ENCODE results near the gene ITGA3. TPM values are rescaled to one million over a fixed set of nuclear protein-coding genes. Genes with fewer than 3 reads are reported as not detected.

The ITGA3 gene
- total RNA-seq, 2 donors from 2014 or later = 16.6 to 21.7 TPM

DNA sequence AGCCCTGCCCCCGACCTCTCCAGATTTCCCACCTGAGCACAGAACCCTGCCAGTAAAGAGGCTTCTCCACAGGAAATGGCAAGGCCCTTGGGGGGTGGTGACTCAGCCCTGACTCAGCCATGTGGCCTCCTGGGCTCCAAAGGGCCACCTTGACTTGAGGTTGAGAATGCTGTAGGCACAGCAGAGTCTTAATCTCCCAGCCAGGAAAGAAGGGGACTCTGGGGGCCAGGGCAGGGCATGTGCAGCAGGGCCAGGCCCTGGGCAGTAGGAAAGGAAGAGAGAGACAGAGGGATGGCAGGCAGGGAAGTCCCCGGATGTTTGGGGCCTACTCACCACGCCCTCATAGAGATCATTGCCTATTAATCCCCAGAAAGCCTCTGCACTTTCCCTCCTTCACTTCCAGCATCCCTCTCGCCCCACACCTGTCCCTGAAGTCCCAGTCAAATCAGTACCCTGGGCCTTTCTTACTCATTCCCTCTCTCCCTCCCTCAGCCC is 4.8 kb upstream of the ITGA3 start:
- H3K4me1 Mint-ChIP-seq = peaks cover 48% of the 10 kb centered on the region
- peak; percentile 92 for DNase-seq
- TF ChIP-seq CTCF (conservative IDR thresholded peaks at IDR 0.05) = no peak
- WGBS, 2 experiments (ENCODE audit: insufficient coverage in 1 of 2, insufficient read length in 1 of 2) = 58 to 89% methylated on average over 1 to 4 of the region's 4 CpGs
- H3K4me3 Mint-ChIP-seq = no peak overlapping the region
- Histone ChIP-seq H3K27ac (ENCODE audit: low read depth, low read length) (no peak overlapping the region), H3K4me3 (ENCODE audit: low read length) (no peak overlapping the region), H3K27me3 (ENCODE audit: control insufficient read depth, insufficient read depth, low read length, poor library complexity, severe bottlenecking) (no peaks in the 10 kb centered on the region), H3K9me3 (ENCODE audit: control insufficient read depth, low read length) (no peaks in the 10 kb centered on the region), H3K36me3 (ENCODE audit: control insufficient read depth, insufficient read depth, low read length) (no peaks in the 10 kb centered on the region), H3K9ac (ENCODE audit: extremely low read depth, low read length, poor library complexity, severe bottlenecking) (no peak overlapping the region), H3K4me1 (ENCODE audit: control insufficient read depth, insufficient read depth, low read length) (peaks cover 16% of the 10 kb centered on the region)
- H3K9me3 Mint-ChIP-seq = no peaks in the 10 kb centered on the region
- no peaks in the 10 kb centered on the region for H3K36me3 Mint-ChIP-seq (ENCODE audit: low read depth)
- peak overlapping the region; percentile 61 for H3K27ac Mint-ChIP-seq
- peaks cover 7% of the 10 kb centered on the region for H3K27me3 Mint-ChIP-seq (ENCODE audit: insufficient read depth)

DNA sequence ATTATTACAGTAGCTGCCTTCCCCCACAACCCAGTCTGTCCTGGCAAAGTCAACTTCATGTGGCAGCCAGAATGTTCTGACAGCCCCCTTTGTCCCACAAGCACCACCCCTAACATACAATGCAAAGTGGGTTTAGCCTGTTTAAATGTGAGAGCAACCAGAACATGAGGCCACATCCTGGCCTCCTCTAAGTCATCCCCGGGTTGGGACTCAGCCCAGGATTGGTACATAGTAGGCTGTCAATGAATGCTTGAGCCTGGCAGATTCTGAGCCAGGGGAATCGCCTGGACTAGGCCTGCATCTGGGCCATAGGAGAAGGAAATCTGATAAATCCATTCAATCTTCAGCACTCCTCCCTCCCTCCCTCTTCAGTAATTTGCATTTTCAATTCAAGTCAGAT is 4.3 kb upstream of the ITGA3 start:
- Mint-ChIP-seq H3K4me3 (no peak overlapping the region), H3K27me3 (ENCODE audit: insufficient read depth) (peaks cover 10% of the 10 kb centered on the region), H3K27ac (peak overlapping the region; percentile 61), H3K4me1 (peaks cover 50% of the 10 kb centered on the region), H3K36me3 (ENCODE audit: low read depth) (no peaks in the 10 kb centered on the region), H3K9me3 (no peaks in the 10 kb centered on the region)
- Histone ChIP-seq H3K36me3 (ENCODE audit: control insufficient read depth, insufficient read depth, low read length) (no peaks in the 10 kb centered on the region), H3K9ac (ENCODE audit: extremely low read depth, low read length, poor library complexity, severe bottlenecking) (no peak overlapping the region), H3K4me1 (ENCODE audit: control insufficient read depth, insufficient read depth, low read length) (peaks cover 16% of the 10 kb centered on the region), H3K9me3 (ENCODE audit: control insufficient read depth, low read length) (no peaks in the 10 kb centered on the region), H3K4me3 (ENCODE audit: low read length) (no peak overlapping the region), H3K27me3 (ENCODE audit: control insufficient read depth, insufficient read depth, low read length, poor library complexity, severe bottlenecking) (peaks cover 1% of the 10 kb centered on the region), H3K27ac (ENCODE audit: low read depth, low read length) (no peak overlapping the region)
- WGBS, 2 experiments (ENCODE audit: insufficient coverage in 1 of 2, insufficient read length in 1 of 2) = 66 to 85% methylated on average over 2 of the region's 2 CpGs
- DNase-seq = no peak
- no peak for TF ChIP-seq CTCF (conservative IDR thresholded peaks at IDR 0.05)

- Mint-ChIP-seq H3K4me3 (peak overlapping the region; percentile 24), H3K9me3 (no peaks in the 10 kb centered on the region), H3K27ac (peak overlapping the region; percentile 17), H3K36me3 (ENCODE audit: low read depth) (no peaks in the 10 kb centered on the region), H3K27me3 (ENCODE audit: insufficient read depth) (peaks cover 17% of the 10 kb centered on the region), H3K4me1 (peaks cover 53% of the 10 kb centered on the region)
- no peak for TF ChIP-seq CTCF (conservative IDR thresholded peaks at IDR 0.05)
- no peak overlapping the region for H3K27ac ChIP-seq (ENCODE audit: low read depth, low read length)
- H3K36me3 ChIP-seq (ENCODE audit: control insufficient read depth, insufficient read depth, low read length) = no peaks in the 10 kb centered on the region
- peaks cover 16% of the 10 kb centered on the region for H3K4me1 ChIP-seq (ENCODE audit: control insufficient read depth, insufficient read depth, low read length)
- DNase-seq = peak; percentile 67
- peaks cover 8% of the 10 kb centered on the region for H3K27me3 ChIP-seq (ENCODE audit: control insufficient read depth, insufficient read depth, low read length, poor library complexity, severe bottlenecking)
- 80% methylated on average over 4 to 5 of the region's 6 CpGs for WGBS, 2 experiments (ENCODE audit: insufficient coverage in 1 of 2, insufficient read length in 1 of 2)
- no peaks in the 10 kb centered on the region for H3K9me3 ChIP-seq (ENCODE audit: control insufficient read depth, low read length)
- H3K9ac ChIP-seq (ENCODE audit: extremely low read depth, low read length, poor library complexity, severe bottlenecking) = no peak overlapping the region
- H3K4me3 ChIP-seq (ENCODE audit: low read length) = peak overlapping the region; percentile 54
Measured at GRCh38 chr17:50052241-50052796, 3.6 kb upstream of the ITGA3 start.

Measured in endodermal cell (in vitro differentiated cells).